Left renal pelvis (tissue), 4 donors: ENCODE measurements around the gene AGPAT4. TPM values are rescaled to one million over a fixed set of nuclear protein-coding genes. Genes with fewer than 3 reads are reported as not detected.

Experiments
- DNase-seq, 4 donors: peaks; one replicate each; pipeline ENCODE4 v3.0.0-alpha.2; 2013; ENCODE audit warnings: low read depth in 4 of 4, low spot score in 3 of 4
- polyA plus RNA-seq, 4 donors: library from polyadenylated mRNA; unstranded; fragments of 120-200 nt; gene quantifications; one replicate each; pipeline ENCODE4 v1.2.1, GENCODE V29; 2013; ENCODE audit not compliant: insufficient read length in 4 of 4

The AGPAT4 gene
- polyA plus RNA-seq, 4 donors = 17.1 to 22.4 (median 19.1) TPM

DNA sequence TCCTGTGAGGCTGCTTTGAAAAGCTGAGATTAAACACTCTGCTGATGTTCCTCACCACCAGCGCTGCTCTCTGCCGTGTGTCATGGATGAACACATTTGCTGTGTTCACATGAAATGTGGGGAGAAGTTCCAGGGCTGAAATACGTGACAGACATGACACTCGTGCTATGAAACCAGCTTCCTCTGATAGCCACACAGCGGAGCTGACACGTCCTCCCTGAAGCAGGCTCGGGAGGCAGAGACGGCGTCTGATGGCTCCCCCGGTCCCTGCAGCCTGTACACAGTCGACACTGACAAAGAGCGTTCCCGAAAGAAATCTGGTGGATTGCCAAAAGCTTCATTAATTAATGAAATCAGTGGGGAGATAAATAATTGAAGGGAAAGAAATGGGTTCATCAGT lies 17.5 kb downstream of the AGPAT4 start:
- DNase-seq = no peak

DNA sequence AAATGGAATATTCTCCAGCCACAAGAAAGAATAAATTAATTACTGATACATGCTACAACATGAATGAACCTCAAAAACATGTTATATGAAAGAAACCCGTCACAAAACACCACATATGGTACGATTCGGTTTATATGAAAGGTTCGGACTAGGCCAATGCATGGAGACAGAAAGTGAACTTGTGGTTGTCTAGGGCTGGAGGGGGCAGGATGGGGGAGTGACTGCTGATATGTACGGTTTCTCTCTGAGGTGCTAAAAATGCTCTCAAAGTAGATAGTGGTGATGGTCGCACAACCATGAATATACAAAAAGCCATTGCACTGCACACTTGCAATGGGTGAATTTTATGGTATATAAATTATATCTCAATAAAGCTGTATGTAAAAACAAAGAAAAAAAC lies 18.3 kb downstream of the AGPAT4 start:
- no peak for DNase-seq

- DNase-seq = no peak
Observed at GRCh38 chr6:161254464-161255253, 19.2 kb downstream of the AGPAT4 start.

DNA sequence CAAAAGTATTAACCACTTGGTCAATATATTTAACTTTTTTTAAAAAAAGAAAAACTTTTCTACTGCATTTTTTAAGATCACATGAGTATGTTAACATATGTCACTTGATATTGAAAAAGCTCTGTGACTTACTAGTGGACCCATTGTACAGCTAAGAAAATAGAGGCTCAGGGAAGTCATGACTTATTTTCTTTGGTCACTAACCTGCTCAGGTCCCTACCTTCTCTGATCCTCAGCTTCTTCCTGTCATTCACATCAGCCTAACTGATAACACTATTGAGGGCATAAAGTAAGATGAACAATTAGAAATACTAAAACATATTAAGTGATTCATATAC lies 19.8 kb downstream of the AGPAT4 start:
- DNase-seq = no peak

GRCh38 chr6:161251345-161251744 lies 22.5 kb downstream of the AGPAT4 start:
- DNase-seq = no peak

DNA sequence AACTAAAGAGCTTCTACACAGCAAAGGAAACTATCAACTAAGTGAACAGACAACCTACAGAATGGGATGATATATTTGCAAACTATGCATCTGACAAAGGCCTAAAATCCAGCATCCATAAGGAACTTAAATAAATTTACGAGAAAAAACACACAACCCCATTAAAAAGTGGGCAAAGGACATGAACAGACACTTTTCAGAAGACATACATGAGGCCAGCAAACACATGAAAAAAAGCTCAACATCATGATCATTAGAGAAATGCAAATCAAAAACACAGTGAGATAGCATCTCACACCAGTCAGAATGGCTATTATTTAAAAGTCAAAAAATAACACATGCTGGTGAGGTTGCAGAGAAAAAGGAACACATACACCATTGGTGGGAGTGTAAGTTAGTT lies 24.5 kb downstream of the AGPAT4 start:
- no peak for DNase-seq

DNA sequence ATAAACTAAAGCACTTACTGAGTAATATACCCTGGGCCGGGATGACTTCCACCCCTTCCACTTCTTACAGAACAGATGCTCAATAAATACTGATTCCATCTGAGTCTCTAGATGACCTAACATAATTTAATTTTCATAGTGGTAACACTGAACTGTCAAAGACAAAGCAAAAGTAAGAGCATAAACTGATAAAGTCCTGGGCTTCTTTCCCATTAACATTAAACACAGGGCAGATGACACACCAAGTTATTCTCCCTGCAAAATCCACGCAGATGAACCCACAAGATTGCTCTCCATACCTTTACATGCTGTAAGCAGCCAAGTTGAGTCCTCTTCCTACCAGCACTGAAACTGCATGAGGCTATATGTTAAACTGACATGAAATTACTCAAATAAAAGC lies 27.1 kb downstream of the AGPAT4 start:
- no peak for DNase-seq

DNA sequence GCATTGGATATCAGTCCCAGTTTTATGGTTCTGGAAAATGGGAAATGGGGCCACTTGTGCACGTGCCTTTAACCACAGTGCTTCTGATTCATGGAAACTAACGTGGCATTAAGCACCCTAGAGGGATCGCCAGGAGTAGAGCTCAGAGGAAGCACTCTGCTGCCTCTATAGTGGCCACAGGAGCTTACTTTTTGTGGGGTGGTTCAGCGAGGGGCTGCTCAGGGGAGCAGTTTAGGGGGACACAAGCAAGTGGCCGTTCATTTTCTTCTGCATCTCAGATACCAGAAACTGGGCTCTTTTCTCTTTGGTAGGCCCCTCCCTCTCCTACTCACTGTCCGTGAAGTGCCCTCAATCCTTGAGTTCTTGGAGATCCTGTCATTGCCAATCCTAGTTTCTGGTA lies 28.5 kb downstream of the AGPAT4 start:
- DNase-seq = no peak

DNA sequence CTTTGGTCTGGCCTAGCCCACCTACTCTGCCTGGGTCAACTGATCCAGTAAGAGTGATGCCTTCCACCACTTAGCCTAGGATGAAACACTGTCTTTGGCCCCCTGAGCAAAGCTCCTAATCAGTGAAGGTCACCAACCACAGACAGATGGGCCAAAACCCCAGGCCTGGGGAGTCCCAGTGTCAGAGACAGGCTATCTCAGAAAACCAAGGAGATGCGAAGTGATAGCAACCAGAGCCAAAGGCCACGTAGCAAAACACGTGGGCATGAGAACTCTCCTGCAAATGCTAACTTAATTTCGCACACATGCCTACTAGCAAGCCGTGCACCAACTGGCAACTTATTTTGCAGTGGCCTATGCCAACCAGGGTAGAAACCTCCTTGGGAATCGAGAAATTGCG lies 29.1 kb downstream of the AGPAT4 start:
- DNase-seq = no peak

- DNase-seq = no peak
Observed at GRCh38 chr6:161242779-161243693, 30.8 kb downstream of the AGPAT4 start.

- DNase-seq = no peak
Observed at GRCh38 chr6:161242113-161242512, 31.7 kb downstream of the AGPAT4 start.

GRCh38 chr6:161239001-161239400 lies 34.9 kb downstream of the AGPAT4 start:
- DNase-seq = no peak

DNA sequence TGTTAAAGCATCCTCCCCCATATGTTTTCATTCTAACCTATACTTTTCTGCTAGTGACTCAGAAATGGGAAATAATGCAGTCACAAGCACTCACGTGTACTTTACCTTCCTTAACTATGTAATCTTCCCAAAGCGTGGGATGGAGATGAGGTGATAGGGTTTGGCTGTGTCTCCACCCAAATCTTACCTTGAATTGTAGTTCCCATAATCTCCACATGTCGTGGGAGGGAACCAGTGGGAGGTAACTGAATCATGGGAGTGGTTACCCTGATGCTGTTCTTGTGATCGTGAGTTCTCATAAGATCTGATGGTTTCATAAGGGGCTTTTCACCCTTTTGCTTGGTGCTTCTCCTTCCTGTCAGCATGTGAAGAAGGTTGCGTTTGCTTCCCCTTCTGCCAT lies 35.4 kb downstream of the AGPAT4 start:
- DNase-seq = no peak

- no peak for DNase-seq
Observed at GRCh38 chr6:161238081-161238480, 35.8 kb downstream of the AGPAT4 start.

DNA sequence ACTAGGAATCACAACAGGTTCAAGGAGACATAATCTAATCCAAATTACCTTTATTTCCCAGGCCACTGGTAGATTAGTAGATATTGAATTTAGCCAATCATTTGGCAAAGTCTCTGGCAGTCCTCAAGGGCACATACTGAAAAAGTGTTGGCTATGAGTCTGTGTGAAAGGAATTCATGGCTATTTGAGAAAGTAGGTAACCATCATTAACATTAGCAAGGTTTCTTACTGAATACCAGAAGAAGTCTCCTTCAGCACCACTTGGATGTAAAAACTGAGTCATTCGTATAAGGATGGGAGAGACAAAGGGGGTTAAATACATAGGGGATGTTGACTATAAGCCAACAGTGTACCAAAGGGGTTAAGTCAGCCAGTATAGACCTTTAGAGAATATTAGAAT lies 36.7 kb downstream of the AGPAT4 start:
- no peak for DNase-seq

- DNase-seq = no peak
Observed at GRCh38 chr6:161235776-161236633, 37.9 kb downstream of the AGPAT4 start.

- DNase-seq = no peak
Observed at GRCh38 chr6:161233986-161234661, 39.7 kb downstream of the AGPAT4 start.

- DNase-seq = no peak
Observed at GRCh38 chr6:161232467-161232866, 41.4 kb downstream of the AGPAT4 start.

DNA sequence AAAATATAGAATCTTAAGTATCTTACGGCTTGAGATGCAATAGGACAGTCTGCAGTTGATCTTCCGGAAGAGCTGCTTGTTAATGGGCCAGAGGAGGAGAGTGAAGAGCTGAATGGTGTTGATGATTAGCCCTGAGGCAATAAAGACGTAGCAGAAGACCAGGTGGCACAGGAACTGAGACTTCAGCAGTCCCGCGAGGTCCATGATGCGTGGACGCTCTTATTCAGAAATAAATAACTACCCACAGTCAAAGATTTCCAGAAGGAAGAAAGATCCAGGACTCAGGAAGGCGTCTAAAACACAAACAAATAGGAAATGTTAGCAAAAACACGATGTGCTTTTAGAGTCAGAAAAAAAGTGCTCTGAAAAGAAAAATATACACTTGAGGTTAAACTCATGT lies 41.9 kb downstream of the AGPAT4 start:
- no peak for DNase-seq

DNA sequence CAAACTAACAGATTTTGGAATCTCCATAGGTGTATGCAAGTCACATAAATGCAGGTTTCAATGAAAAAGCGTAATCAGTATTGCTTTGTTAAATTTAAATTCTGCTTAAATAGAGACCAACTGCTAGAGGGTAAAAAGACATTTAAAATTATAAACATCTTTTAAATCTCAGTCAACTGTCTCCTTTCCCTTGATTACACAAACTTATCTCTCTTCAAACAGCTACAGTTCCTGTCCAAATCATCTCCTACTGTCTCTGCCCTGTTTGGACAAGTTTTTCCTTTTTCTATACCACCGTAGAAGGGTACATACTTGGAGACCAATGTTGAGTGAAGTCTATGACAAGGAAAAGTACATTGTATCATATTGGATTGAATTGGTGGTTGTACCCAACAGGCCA lies 43.5 kb downstream of the AGPAT4 start:
- no peak for DNase-seq
